ENCODE measurements around the gene THTPA.

DNA sequence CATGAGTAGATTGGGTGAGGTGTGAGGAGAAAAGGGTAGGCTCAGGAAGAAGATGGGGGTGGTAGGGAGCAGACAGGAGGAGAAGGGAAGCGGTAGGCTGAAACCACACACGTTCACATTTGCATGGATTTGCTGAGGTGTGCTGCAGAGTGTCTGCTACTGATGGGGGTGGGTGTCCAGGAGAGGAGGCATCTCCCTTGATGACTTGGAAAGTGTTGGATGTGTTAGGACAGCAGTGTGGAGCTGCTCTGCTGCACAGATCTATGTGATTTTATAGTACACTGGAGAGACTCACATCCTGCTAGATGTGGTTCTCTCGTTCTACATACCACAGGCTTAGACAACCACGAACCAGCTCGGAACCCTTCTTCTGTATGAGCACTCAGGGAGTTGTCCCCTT is 13.8 kb upstream of the THTPA start:
- TF ChIP-seq, protein P1, sequence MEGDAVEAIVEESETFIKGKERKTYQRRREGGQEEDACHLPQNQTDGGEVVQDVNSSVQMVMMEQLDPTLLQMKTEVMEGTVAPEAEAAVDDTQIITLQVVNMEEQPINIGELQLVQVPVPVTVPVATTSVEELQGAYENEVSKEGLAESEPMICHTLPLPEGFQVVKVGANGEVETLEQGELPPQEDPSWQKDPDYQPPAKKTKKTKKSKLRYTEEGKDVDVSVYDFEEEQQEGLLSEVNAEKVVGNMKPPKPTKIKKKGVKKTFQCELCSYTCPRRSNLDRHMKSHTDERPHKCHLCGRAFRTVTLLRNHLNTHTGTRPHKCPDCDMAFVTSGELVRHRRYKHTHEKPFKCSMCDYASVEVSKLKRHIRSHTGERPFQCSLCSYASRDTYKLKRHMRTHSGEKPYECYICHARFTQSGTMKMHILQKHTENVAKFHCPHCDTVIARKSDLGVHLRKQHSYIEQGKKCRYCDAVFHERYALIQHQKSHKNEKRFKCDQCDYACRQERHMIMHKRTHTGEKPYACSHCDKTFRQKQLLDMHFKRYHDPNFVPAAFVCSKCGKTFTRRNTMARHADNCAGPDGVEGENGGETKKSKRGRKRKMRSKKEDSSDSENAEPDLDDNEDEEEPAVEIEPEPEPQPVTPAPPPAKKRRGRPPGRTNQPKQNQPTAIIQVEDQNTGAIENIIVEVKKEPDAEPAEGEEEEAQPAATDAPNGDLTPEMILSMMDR (IDR thresholded peaks at IDR 0.05): no peak
- TF ChIP-seq EZH2 (IDR thresholded peaks at IDR 0.05): no peak

Measured in neural progenitor cell (in vitro differentiated cells).